Activated T-cell treated with anti-CD3 and anti-CD28 coated beads, Interleukin-2, amount 50 U/mL, for 4 hours (primary cell): Measurements from ENCODE around the gene GOLGA6L10. TPM values are rescaled to one million over a fixed set of nuclear protein-coding genes. Genes with fewer than 3 reads are reported as not detected.
"Not testable (repeated sequence)": the region's sequence is repeated elsewhere in the genome, so short reads cannot be mapped to it uniquely, and the experiment has no call there.

Source experiments
- ATAC-seq, 2 donors: fragments of 200-7000 bp; cut with Tn5 transposase; one replicate each; pipeline ENCODE4 v1.10.0; 2021
- DNase-seq: peaks from one replicate; pipeline ENCODE4 v3.0.0-alpha.2; 2020
- H3K27me3 Mint-ChIP-seq: one replicate; pipeline ENCODE4 v1.8.0; 2021; ENCODE audit warnings: low read depth, mixed read lengths
- H3K36me3 Mint-ChIP-seq: one replicate; pipeline ENCODE4 v1.8.0; 2022; ENCODE audit warnings: mixed read lengths; ENCODE audit not compliant: insufficient read depth
- H3K4me1 Mint-ChIP-seq: one replicate; pipeline ENCODE4 v1.8.0; 2021; ENCODE audit warnings: low read depth, mixed read lengths
- H3K4me3 Mint-ChIP-seq: one replicate; pipeline ENCODE4 v1.8.0; 2021; ENCODE audit warnings: mild to moderate bottlenecking, moderate library complexity, mixed read lengths
- H3K9me3 Mint-ChIP-seq: one replicate; pipeline ENCODE4 v1.8.0; 2021; ENCODE audit warnings: mixed read lengths
- total RNA-seq, 3 donors: library from RNA; stranded (reverse); gene quantifications; one replicate each; pipeline ENCODE4 v1.2.1, GENCODE V29; 2021

GOLGA6L10 gene
- 1 to 10 TPM in 1 of 3 donors, under 1 TPM in 1, not detected in 1; 0.42 to 1.1 TPM for total RNA-seq

DNA sequence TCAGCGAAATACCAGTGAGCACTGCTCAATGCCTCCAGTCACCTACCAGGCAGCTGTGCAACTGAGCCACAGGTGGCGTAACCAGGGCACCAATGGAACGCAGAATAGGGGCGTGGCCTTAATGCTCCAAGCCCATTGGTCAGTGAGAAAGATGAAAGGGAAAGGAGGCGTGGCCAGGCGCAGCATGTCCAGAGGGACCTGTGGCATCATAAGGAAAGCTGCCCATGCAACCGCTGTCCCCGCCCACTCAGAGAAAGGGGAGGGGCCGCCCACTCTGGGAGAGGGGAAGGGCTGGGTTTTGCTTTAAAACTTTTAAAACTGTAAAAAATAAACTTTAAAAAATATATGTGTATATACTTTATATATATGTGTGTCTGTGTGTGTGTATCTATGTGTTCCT lies at the start of gene GOLGA6L10:
Gene GOLGA6L10 (minus strand): TSS at position 101 of the 400 bp plus-strand sequence. CDS start 100 bp downstream, at position 1.
- not testable (repeated sequence) for DNase-seq, H3K27me3 Mint-ChIP-seq, H3K4me1 Mint-ChIP-seq, H3K4me3 Mint-ChIP-seq, H3K36me3 Mint-ChIP-seq, ATAC-seq, H3K9me3 Mint-ChIP-seq

- DNase-seq (no peak), ATAC-seq (no peak)
- H3K4me1 Mint-ChIP-seq, result peaks cover 2% of the 10 kb centered on the region
- no peak overlapping the region for H3K4me3 Mint-ChIP-seq
- no peaks in the 10 kb centered on the region for H3K27me3 Mint-ChIP-seq
- H3K9me3 Mint-ChIP-seq, result no peaks in the 10 kb centered on the region
- H3K36me3 Mint-ChIP-seq, result peaks cover 1% of the 10 kb centered on the region
Measured at GRCh38 chr15:82398785-82399184, 49.5 kb upstream of the GOLGA6L10 start.

DNA sequence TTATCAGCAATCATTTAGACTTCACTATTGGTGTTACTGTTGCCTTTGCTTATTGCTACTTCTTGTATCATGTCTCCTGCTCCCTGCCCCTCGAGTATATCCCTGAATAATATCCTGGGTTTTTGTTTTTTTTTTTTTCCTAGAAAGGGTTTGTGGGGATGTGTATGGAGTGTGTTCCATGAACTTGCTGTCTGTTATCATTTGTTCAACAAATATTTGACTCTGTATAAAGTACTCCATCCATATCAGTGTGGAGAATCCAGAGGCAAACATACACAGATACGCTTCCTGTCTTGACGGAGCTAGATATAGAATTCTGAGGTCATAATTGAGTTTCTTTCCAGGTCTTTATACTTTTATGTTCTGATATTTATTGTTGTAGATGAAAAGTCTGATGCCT lies 48.5 kb upstream of the GOLGA6L10 start:
- Mint-ChIP-seq H3K9me3 (no peaks in the 10 kb centered on the region), H3K27me3 (no peaks in the 10 kb centered on the region), H3K4me3 (no peak overlapping the region), H3K36me3 (peaks cover 1% of the 10 kb centered on the region), H3K4me1 (peaks cover 2% of the 10 kb centered on the region)
- DNase-seq (no peak), ATAC-seq (no peak)

DNA sequence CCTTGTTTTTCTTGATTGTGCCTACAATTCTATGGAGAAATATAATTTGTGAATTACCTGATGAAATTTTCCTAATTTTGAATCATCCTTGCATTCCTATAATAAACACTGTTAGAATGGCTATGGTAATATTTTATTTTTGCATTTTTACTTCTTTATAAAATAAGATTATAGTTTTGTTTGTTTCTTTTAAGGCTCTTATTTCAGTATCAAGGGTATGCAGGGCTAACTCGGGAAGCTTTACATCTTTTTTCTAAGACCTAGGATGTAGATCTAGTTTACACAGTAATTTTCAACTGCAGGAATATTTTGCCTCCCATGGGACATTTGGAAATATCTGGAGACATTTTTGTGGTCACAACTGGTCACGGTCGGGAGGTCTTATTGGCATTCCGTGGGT lies 46.5 kb upstream of the GOLGA6L10 start:
- H3K27me3 Mint-ChIP-seq, H3K9me3 Mint-ChIP-seq, H3K4me3 Mint-ChIP-seq, ATAC-seq, DNase-seq, H3K36me3 Mint-ChIP-seq, H3K4me1 Mint-ChIP-seq: not testable (repeated sequence)

DNA sequence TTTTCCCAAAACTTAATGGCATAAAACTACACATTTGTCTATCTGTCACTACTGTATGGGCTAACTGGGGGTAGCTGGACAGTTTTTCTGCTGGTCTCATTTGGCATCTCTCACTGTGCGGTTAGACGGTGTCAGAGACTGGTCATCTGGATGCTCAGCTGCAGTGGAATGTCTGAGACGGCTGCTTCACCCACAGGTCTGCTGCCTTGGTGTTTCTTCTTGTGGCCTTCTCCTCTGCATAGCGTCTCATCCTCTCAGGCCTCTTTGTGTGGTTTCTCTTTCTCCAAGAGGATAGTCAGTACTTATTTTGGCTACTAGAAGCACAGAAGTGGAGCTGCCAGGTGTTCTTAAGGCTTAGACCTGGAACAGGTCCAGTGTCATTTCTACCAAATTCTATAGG lies 44.4 kb upstream of the GOLGA6L10 start:
- DNase-seq, result no peak
- Mint-ChIP-seq H3K9me3 (no peaks in the 10 kb centered on the region), H3K4me3 (no peak overlapping the region), H3K27me3 (no peaks in the 10 kb centered on the region), H3K4me1 (peaks cover 3% of the 10 kb centered on the region), H3K36me3 (no peaks in the 10 kb centered on the region)
- no peak for ATAC-seq

- not testable (repeated sequence) for H3K4me1 Mint-ChIP-seq, ATAC-seq, DNase-seq, H3K9me3 Mint-ChIP-seq, H3K27me3 Mint-ChIP-seq, H3K36me3 Mint-ChIP-seq, H3K4me3 Mint-ChIP-seq
Measured at GRCh38 chr15:82392077-82392476, 42.8 kb upstream of the GOLGA6L10 start.

- not testable (repeated sequence) for ATAC-seq, H3K9me3 Mint-ChIP-seq, DNase-seq, H3K4me3 Mint-ChIP-seq, H3K4me1 Mint-ChIP-seq, H3K36me3 Mint-ChIP-seq, H3K27me3 Mint-ChIP-seq
Measured at GRCh38 chr15:82390152-82390551, 40.9 kb upstream of the GOLGA6L10 start.

GRCh38 chr15:82387209-82387608 lies 37.9 kb upstream of the GOLGA6L10 start:
- not testable (repeated sequence) for DNase-seq, H3K4me1 Mint-ChIP-seq, ATAC-seq, H3K27me3 Mint-ChIP-seq, H3K4me3 Mint-ChIP-seq, H3K36me3 Mint-ChIP-seq, H3K9me3 Mint-ChIP-seq

GRCh38 chr15:82381330-82381955 lies 32.2 kb upstream of the GOLGA6L10 start:
- H3K27me3 Mint-ChIP-seq, H3K4me3 Mint-ChIP-seq, H3K9me3 Mint-ChIP-seq, H3K4me1 Mint-ChIP-seq, ATAC-seq, H3K36me3 Mint-ChIP-seq, DNase-seq: not testable (repeated sequence)

DNA sequence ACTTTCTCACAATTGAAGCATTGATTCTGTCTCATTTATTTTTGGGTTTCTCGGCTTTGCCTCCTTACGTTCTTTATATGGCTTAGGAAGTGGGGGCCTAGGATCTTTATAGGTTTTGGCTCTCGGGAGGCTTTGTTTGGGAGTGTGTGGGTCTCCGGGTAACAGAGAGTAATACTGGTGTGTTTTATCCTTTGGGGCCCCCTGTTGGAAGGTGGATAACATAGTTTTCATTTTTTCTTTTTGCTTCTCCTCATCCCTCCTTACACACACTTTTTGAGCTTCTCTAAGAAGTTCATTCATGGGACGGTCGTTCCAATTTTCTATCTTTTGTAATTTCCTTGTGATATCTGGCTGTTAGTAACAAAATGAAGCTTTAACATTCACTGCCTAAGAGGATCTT lies 30.3 kb upstream of the GOLGA6L10 start:
- not testable (repeated sequence) for H3K4me1 Mint-ChIP-seq, H3K27me3 Mint-ChIP-seq, H3K36me3 Mint-ChIP-seq, ATAC-seq, DNase-seq, H3K9me3 Mint-ChIP-seq, H3K4me3 Mint-ChIP-seq

DNA sequence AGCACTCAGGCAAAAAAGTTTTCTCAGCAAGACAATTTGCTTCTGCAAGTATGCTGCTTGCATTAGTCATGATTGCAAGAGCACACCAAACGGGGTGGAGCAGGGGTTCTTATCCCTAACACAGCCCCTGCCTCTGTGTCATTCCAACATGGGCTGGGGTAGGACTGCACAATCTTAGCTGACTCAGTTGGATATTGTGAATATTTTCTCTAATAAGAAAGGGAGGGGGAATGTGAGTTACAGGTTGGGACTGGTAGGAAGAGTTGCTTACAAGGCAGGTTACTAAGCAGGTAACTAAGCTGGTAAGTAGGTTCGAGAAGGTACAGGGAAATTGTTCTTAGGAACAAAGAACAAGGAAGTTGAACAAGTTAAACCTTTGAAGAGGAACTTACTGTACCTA lies 24.4 kb upstream of the GOLGA6L10 start:
- not testable (repeated sequence) for H3K36me3 Mint-ChIP-seq, ATAC-seq, H3K4me3 Mint-ChIP-seq, H3K9me3 Mint-ChIP-seq, DNase-seq, H3K27me3 Mint-ChIP-seq, H3K4me1 Mint-ChIP-seq

GRCh38 chr15:82371656-82372055 lies 22.4 kb upstream of the GOLGA6L10 start:
- no peaks in the 10 kb centered on the region for H3K9me3 Mint-ChIP-seq
- H3K4me3 Mint-ChIP-seq, result no peak overlapping the region
- H3K36me3 Mint-ChIP-seq, result no peaks in the 10 kb centered on the region
- peaks cover 2% of the 10 kb centered on the region for H3K4me1 Mint-ChIP-seq
- DNase-seq, result no peak
- no peak for ATAC-seq
- H3K27me3 Mint-ChIP-seq, result no peaks in the 10 kb centered on the region

DNA sequence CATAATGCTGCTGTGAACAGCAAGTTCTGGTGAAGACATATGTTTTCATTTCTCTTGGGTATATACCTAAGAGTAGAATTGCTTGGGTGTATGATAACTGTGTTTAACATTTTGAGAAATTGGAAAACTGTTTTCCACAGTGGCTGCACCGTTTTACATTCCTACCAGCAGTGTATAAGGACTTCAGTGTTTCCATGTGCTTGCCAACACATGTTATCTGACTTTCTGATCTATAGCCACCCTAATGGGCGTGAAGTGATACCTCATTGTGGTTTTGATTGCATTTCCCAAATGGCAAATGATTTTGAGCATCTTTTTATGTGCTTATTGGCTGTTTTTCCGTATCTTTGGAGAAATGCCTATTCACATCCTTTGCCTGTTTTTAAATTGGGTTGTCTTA lies 18.5 kb upstream of the GOLGA6L10 start:
- H3K27me3 Mint-ChIP-seq, DNase-seq, H3K9me3 Mint-ChIP-seq: not testable (repeated sequence)

DNA sequence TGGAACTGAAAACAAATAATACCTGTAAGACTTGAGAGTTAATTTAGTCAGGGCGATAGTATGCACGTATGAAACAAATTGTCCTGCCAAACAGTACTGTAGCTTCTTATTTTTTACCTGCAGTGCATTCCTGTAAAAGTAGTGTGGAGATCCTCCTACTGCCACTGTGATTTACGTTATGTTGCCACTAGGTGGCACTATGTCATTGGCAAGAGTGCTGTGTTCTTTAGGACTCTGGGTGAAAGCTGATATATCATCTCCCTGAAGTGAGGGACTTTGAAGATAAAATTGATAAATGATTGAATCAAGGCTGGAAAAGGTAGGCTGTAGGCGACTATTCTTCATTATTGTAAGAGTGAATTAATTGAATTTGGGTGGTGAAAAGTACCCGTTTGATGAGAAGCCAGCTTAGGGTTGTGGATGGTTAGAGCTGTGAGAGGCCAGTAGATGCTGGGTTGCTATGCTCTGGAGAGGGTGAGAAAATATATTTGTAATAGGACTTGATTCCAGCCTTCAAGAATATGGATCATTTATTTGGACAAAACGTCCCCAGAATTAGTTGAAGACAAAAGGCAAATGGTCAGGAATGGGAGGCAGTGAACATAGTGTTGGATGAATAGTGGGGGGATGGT lies 16.5 kb upstream of the GOLGA6L10 start:
- not testable (repeated sequence) for H3K36me3 Mint-ChIP-seq, H3K9me3 Mint-ChIP-seq, H3K4me1 Mint-ChIP-seq, H3K27me3 Mint-ChIP-seq, H3K4me3 Mint-ChIP-seq
- peak; percentile 42 for DNase-seq
- peak; percentile 94 to 100 for ATAC-seq

More for the DNA sequence above, 18.5 kb upstream of the GOLGA6L10 start:
- not testable (repeated sequence) for H3K4me3 Mint-ChIP-seq, ATAC-seq, H3K36me3 Mint-ChIP-seq, H3K4me1 Mint-ChIP-seq

DNA sequence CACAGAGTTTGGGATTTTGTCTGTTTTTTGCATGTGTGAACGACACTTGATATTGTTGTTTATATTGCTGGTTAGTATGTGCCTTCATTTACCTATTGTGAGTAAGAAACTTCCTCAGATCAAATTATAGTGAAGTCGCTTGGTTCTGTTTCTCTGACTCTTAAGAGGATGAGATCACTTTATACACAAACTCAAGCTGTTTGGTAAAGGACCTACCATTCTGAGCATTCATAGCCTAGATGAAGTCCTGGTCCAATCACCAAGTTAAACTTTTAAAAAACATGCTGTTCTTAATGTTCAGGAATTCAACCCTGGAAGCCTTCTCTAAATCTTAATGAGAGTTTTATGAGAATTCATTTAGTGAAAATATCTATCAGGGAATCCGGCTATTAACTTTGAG lies 15.3 kb upstream of the GOLGA6L10 start:
- H3K9me3 Mint-ChIP-seq, H3K36me3 Mint-ChIP-seq, H3K27me3 Mint-ChIP-seq, ATAC-seq, H3K4me1 Mint-ChIP-seq, H3K4me3 Mint-ChIP-seq, DNase-seq: not testable (repeated sequence)
